ENCODE measurements around the gene POU2F2. TPM values are rescaled to one million over a fixed set of nuclear protein-coding genes. Genes with fewer than 3 reads are reported as not detected.

The POU2F2 gene
- total RNA-seq, 4 donors from 2014 or later = 0.55 to 3.2 (median 0.77) TPM; not detected in 1

- DNase-seq = peak in 1 of 2 donors; percentile 48
- Histone ChIP-seq H3K9me3 (no peaks in the 10 kb centered on the region), H3K36me3 (no peaks in the 10 kb centered on the region), H3K4me1 (no peaks in the 10 kb centered on the region), H3K27me3 (no peaks in the 10 kb centered on the region), H3K4me3 (no peak overlapping the region), H3K27ac (peak overlapping the region; percentile 34 to 41)
- intact Hi-C loops (cut with DNase I; ENCODE audit: low total_unique reads) = no loop called here
- TF ChIP-seq POLR2A (IDR thresholded peaks at IDR 0.05) = no peak
- no peak for TF ChIP-seq CTCF (IDR thresholded peaks at IDR 0.05)
These were observed 40.5 kb downstream of the POU2F2 start for GRCh38 chr19:42091742-42092141.

- H3K4me1 ChIP-seq = no peaks in the 10 kb centered on the region
- TF ChIP-seq CTCF (IDR thresholded peaks at IDR 0.05) (no peak), POLR2A (IDR thresholded peaks at IDR 0.05) (no peak)
- no peaks in the 10 kb centered on the region for H3K9me3 ChIP-seq
- DNase-seq = no peak
- no peaks in the 10 kb centered on the region for H3K27me3 ChIP-seq
- intact Hi-C loops (cut with DNase I; ENCODE audit: low total_unique reads) = no loop called here
- H3K4me3 ChIP-seq = no peak overlapping the region
- H3K27ac ChIP-seq = peak overlapping the region in 1 of 2 donors; percentile 41
- no peaks in the 10 kb centered on the region for H3K36me3 ChIP-seq
These were observed 40.9 kb downstream of the POU2F2 start for GRCh38 chr19:42091300-42091699.

GRCh38 chr19:42090672-42091071 lies 41.6 kb downstream of the POU2F2 start:
- no peak for DNase-seq
- no peaks in the 10 kb centered on the region for H3K36me3 ChIP-seq
- no peak overlapping the region for H3K27ac ChIP-seq
- no peak overlapping the region for H3K4me3 ChIP-seq
- H3K9me3 ChIP-seq = no peaks in the 10 kb centered on the region
- no peak for TF ChIP-seq POLR2A (IDR thresholded peaks at IDR 0.05)
- no peak for TF ChIP-seq CTCF (IDR thresholded peaks at IDR 0.05)
- H3K4me1 ChIP-seq = no peaks in the 10 kb centered on the region
- intact Hi-C loops (cut with DNase I; ENCODE audit: low total_unique reads) = no loop called here
- H3K27me3 ChIP-seq = no peaks in the 10 kb centered on the region

- Histone ChIP-seq H3K36me3 (no peaks in the 10 kb centered on the region), H3K27me3 (no peaks in the 10 kb centered on the region), H3K9me3 (no peaks in the 10 kb centered on the region), H3K27ac (no peak overlapping the region), H3K4me1 (no peaks in the 10 kb centered on the region), H3K4me3 (no peak overlapping the region)
- intact Hi-C loops (cut with DNase I; ENCODE audit: low total_unique reads) = no loop called here
- DNase-seq = no peak
- TF ChIP-seq CTCF (IDR thresholded peaks at IDR 0.05) (no peak), POLR2A (IDR thresholded peaks at IDR 0.05) (no peak)
These were observed 42.5 kb downstream of the POU2F2 start for GRCh38 chr19:42089772-42090171.

- Histone ChIP-seq H3K27me3 (no peaks in the 10 kb centered on the region), H3K4me3 (no peak overlapping the region), H3K4me1 (no peaks in the 10 kb centered on the region), H3K36me3 (no peaks in the 10 kb centered on the region), H3K27ac (peak overlapping the region in 1 of 2 donors; percentile 21), H3K9me3 (no peaks in the 10 kb centered on the region)
- TF ChIP-seq CTCF (IDR thresholded peaks at IDR 0.05) (no peak), POLR2A (IDR thresholded peaks at IDR 0.05) (no peak)
- intact Hi-C loops (cut with DNase I; ENCODE audit: low total_unique reads) = no loop called here
- no peak for DNase-seq
These were observed 43.0 kb downstream of the POU2F2 start for GRCh38 chr19:42089191-42089750.

Data from uterus (tissue), 4 donors.